ENCODE measurements around the gene ZFHX2. TPM values are rescaled to one million over a fixed set of nuclear protein-coding genes. Genes with fewer than 3 reads are reported as not detected.

The ZFHX2 gene
- polyA plus RNA-seq, 1 donor = 9.6 TPM

Other genes with a start within 250 kb of the ZFHX2 start
- 42.5 TPM for gene PPP1R3E, start 248.9 kb downstream of the ZFHX2 start, polyA plus RNA-seq (ENCODE audit: insufficient read length)
- gene BCL2L2, start 244.9 kb downstream of the ZFHX2 start, polyA plus RNA-seq (ENCODE audit: insufficient read length) = 50.6 TPM
- 309 TPM for gene PABPN1, start 230.3 kb downstream of the ZFHX2 start, polyA plus RNA-seq (ENCODE audit: insufficient read length)
- gene SLC22A17, start 198.9 kb downstream of the ZFHX2 start, polyA plus RNA-seq (ENCODE audit: insufficient read length) = 62.4 TPM
- 35.4 TPM for gene EFS, start 186.6 kb downstream of the ZFHX2 start, polyA plus RNA-seq (ENCODE audit: insufficient read length)
- gene IL25, start 179.0 kb downstream of the ZFHX2 start, polyA plus RNA-seq (ENCODE audit: insufficient read length) = not detected
- 1.0 TPM for gene CMTM5, start 174.7 kb downstream of the ZFHX2 start, polyA plus RNA-seq (ENCODE audit: insufficient read length)
- 0.13 TPM for gene MYH6, start 143.5 kb downstream of the ZFHX2 start, polyA plus RNA-seq (ENCODE audit: insufficient read length)
- gene MYH7, start 116.1 kb downstream of the ZFHX2 start, polyA plus RNA-seq (ENCODE audit: insufficient read length) = 0.32 TPM
- 69.7 TPM for gene NGDN, start 82.1 kb downstream of the ZFHX2 start, polyA plus RNA-seq (ENCODE audit: insufficient read length)
- gene THTPA, start 4.5 kb upstream of the ZFHX2 start, polyA plus RNA-seq (ENCODE audit: insufficient read length) = 19.4 TPM
- gene AP1G2, start 16.0 kb upstream of the ZFHX2 start, polyA plus RNA-seq (ENCODE audit: insufficient read length) = 99.6 TPM
- 8.9 TPM for gene JPH4, start 27.0 kb upstream of the ZFHX2 start, polyA plus RNA-seq (ENCODE audit: insufficient read length)
- 41.7 TPM for gene DHRS2, start 84.6 kb upstream of the ZFHX2 start, polyA plus RNA-seq (ENCODE audit: insufficient read length)

Data from left kidney (tissue), 1 donor.